Mesenchymal stem cell (in vitro differentiated cells and primary cell): ENCODE results near the gene ACAP1.
A peak's percentile ranks its signal among the peaks of the same experiment; 100 is the strongest.

ENCODE experiments used
- DNase-seq: peaks from one replicate; pipeline ENCODE4 v3.0.0-alpha.2; 2013
- H2AFZ ChIP-seq: one replicate; pipeline ENCODE4 v1.6.1; 2013; ENCODE audit warnings: low read depth, mild to moderate bottlenecking, control low read depth, inconsistent platforms, low read length, moderate library complexity
- H2AK5ac ChIP-seq: 2 replicates; pipeline ENCODE4 v1.6.1; 2013; ENCODE audit warnings: low read length, moderate library complexity, mild to moderate bottlenecking, inconsistent platforms; ENCODE audit not compliant: severe bottlenecking
- H2BK120ac ChIP-seq: one replicate; pipeline ENCODE4 v1.6.1; 2013; ENCODE audit warnings: low read depth, mild to moderate bottlenecking, inconsistent platforms, low read length, moderate library complexity
- H2BK12ac ChIP-seq, 2 experiments: one replicate each; pipeline ENCODE4 v1.6.1; 2013; ENCODE audit warnings: inconsistent platforms in 2 of 2, low read length in 2 of 2, mild to moderate bottlenecking in 2 of 2, moderate library complexity in 2 of 2, control low read depth in 1 of 2
- H2BK15ac ChIP-seq: one replicate; pipeline ENCODE4 v1.6.1; 2013; ENCODE audit warnings: mild to moderate bottlenecking, low read depth, inconsistent platforms; ENCODE audit not compliant: poor library complexity, severe bottlenecking
- H2BK5ac ChIP-seq: 2 replicates; pipeline ENCODE4 v1.6.1; 2013; ENCODE audit warnings: low read depth, mild to moderate bottlenecking, low read length, control low read depth, inconsistent platforms; ENCODE audit not compliant: poor library complexity, severe bottlenecking
- H3K14ac ChIP-seq, 2 experiments: one replicate each; pipeline ENCODE4 v1.6.1; 2013; ENCODE audit warnings: inconsistent platforms in 2 of 2, low read length in 2 of 2, control low read depth in 1 of 2, mild to moderate bottlenecking in 1 of 2, moderate library complexity in 1 of 2
- H3K18ac ChIP-seq, 2 experiments: one replicate each; pipeline ENCODE4 v1.6.1; 2013; ENCODE audit warnings: inconsistent platforms in 2 of 2, low read length in 2 of 2, control low read depth in 1 of 2, low read depth in 1 of 2, mild to moderate bottlenecking in 1 of 2
- H3K23ac ChIP-seq, 2 experiments: one replicate each; pipeline ENCODE4 v1.6.1; 2013; ENCODE audit warnings: inconsistent platforms in 2 of 2, low read length in 2 of 2, mild to moderate bottlenecking in 2 of 2, moderate library complexity in 2 of 2, control low read depth in 1 of 2
- H3K27ac ChIP-seq: 2 replicates; pipeline ENCODE4 v1.5.1; 2013; ENCODE audit warnings: mild to moderate bottlenecking, moderate library complexity, low read length, control low read depth, inconsistent platforms; ENCODE audit not compliant: poor library complexity, severe bottlenecking
- H3K27me3 ChIP-seq, 2 experiments: 2 replicates each; pipeline versions ENCODE4 v1.6.1 to v1.7.0; 2013; ENCODE audit warnings: low read length in 2 of 2, mild to moderate bottlenecking in 2 of 2, moderate library complexity in 2 of 2, control low read depth in 1 of 2, inconsistent platforms in 1 of 2; ENCODE audit not compliant: control insufficient read depth in 1 of 2, insufficient read depth in 1 of 2
- H3K36me3 ChIP-seq, 2 experiments: 2 replicates each; pipeline versions ENCODE4 v1.6.1 to v1.7.0; 2013; ENCODE audit warnings: low read length in 2 of 2, control low read depth in 1 of 2, inconsistent platforms in 1 of 2, low read depth in 1 of 2, mild to moderate bottlenecking in 1 of 2; ENCODE audit not compliant: insufficient read depth in 2 of 2, control insufficient read depth in 1 of 2
- H3K4ac ChIP-seq, 2 experiments: one replicate each; pipeline ENCODE4 v1.6.1; 2013; ENCODE audit warnings: inconsistent platforms in 2 of 2, low read length in 2 of 2, mild to moderate bottlenecking in 2 of 2, moderate library complexity in 2 of 2, control low read depth in 1 of 2, low read depth in 1 of 2
- H3K4me1 ChIP-seq: 2 replicates; pipeline ENCODE4 v1.6.1; 2013; ENCODE audit warnings: low read depth, low read length, control low read depth; ENCODE audit not compliant: control insufficient read depth, insufficient read depth
- H3K4me2 ChIP-seq: 2 replicates; pipeline ENCODE4 v1.6.1; 2013; ENCODE audit warnings: low read length, mild to moderate bottlenecking, inconsistent platforms; ENCODE audit not compliant: poor library complexity, severe bottlenecking
- H3K4me3 ChIP-seq, 2 experiments: 2 replicates each; pipeline versions ENCODE4 v1.5.1 to v1.7.0; 2013; ENCODE audit warnings: low read length in 2 of 2, mild to moderate bottlenecking in 2 of 2, control low read depth in 1 of 2, low read depth in 1 of 2; ENCODE audit not compliant: insufficient read depth in 1 of 2
- H3K79me1 ChIP-seq: replicated peaks from 2 replicates; pipeline ENCODE4 v1.6.1; 2013; ENCODE audit warnings: mild to moderate bottlenecking, control low read depth, low read length, inconsistent platforms; ENCODE audit not compliant: poor library complexity, severe bottlenecking
- H3K9ac ChIP-seq: 2 replicates; pipeline ENCODE4 v1.7.0; 2013; ENCODE audit warnings: mild to moderate bottlenecking, low read length, moderate library complexity
- H3K9me3 ChIP-seq: 2 replicates; pipeline ENCODE4 v1.7.0; 2013; ENCODE audit warnings: mild to moderate bottlenecking, low read length; ENCODE audit not compliant: control insufficient read depth
- H4K8ac ChIP-seq: one replicate; pipeline ENCODE4 v1.6.1; 2013; ENCODE audit warnings: inconsistent platforms, mild to moderate bottlenecking, low read length, moderate library complexity
- H4K91ac ChIP-seq: one replicate; pipeline ENCODE4 v1.6.1; 2013; ENCODE audit warnings: mild to moderate bottlenecking, low read length, inconsistent platforms
- WGBS: methylation state at CpG from one replicate; pipeline ENCODE4 v1.1.7; 2013; ENCODE audit warnings: mixed read lengths; 5-methylcytosine and 5-hydroxymethylcytosine counted together

Gene ACAP1

GRCh38 chr17:7347630-7348477 is 11.5 kb downstream of the ACAP1 start:
- H2BK12ac ChIP-seq = no peak overlapping the region
- H3K9me3 ChIP-seq = no peaks in the 10 kb centered on the region
- peaks cover 21 to 26% of the 10 kb centered on the region in 2 experiments for H3K27me3 ChIP-seq
- H2BK120ac ChIP-seq = no peak overlapping the region
- no peak overlapping the region for H3K14ac ChIP-seq
- no peaks in the 10 kb centered on the region for H3K36me3 ChIP-seq
- no peak overlapping the region for H3K4me2 ChIP-seq
- 89% methylated on average over 18 of the region's 19 CpGs for WGBS
- H3K4me1 ChIP-seq = peaks cover 15% of the 10 kb centered on the region
- peak overlapping the region; percentile 62 for H3K9ac ChIP-seq
- peaks cover 8% of the 10 kb centered on the region for H3K79me1 ChIP-seq
- no peak overlapping the region for H3K4me3 ChIP-seq
- no peak overlapping the region for H3K18ac ChIP-seq
- H3K27ac ChIP-seq = no peak overlapping the region
- H2AFZ ChIP-seq = no peak overlapping the region
- no peak overlapping the region for H2AK5ac ChIP-seq
- no peak overlapping the region for H4K91ac ChIP-seq
- H4K8ac ChIP-seq = no peak overlapping the region
- no peak overlapping the region for H3K23ac ChIP-seq
- DNase-seq = no peak
- no peak overlapping the region for H2BK5ac ChIP-seq
- H3K4ac ChIP-seq = no peak overlapping the region
- no peak overlapping the region for H2BK15ac ChIP-seq

- 92% methylated on average over 18 of the region's 19 CpGs for WGBS
- Histone ChIP-seq H3K14ac (no peak overlapping the region), H2BK15ac (peak overlapping the region; percentile 82), H2BK12ac (no peak overlapping the region), H2AK5ac (no peak overlapping the region), H2BK5ac (no peak overlapping the region), H3K4me3 (peak overlapping the region in 1 of 2 experiments; percentile 44), H3K18ac (no peak overlapping the region), H4K91ac (peak overlapping the region; percentile 34), H3K4me2 (no peak overlapping the region), H3K9ac (peak overlapping the region; percentile 62), H4K8ac (peak overlapping the region; percentile 32), H3K27ac (no peak overlapping the region), H3K4ac (no peak overlapping the region), H3K23ac (no peak overlapping the region), H3K36me3 (no peaks in the 10 kb centered on the region), H3K4me1 (peaks cover 23% of the 10 kb centered on the region), H3K27me3 (peaks cover 14 to 18% of the 10 kb centered on the region in 2 experiments), H2BK120ac (no peak overlapping the region), H3K9me3 (no peaks in the 10 kb centered on the region), H2AFZ (no peak overlapping the region), H3K79me1 (peaks cover 14% of the 10 kb centered on the region)
- DNase-seq = no peak
Observed at GRCh38 chr17:7348478-7349242, 12.3 kb downstream of the ACAP1 start.

GRCh38 chr17:7351665-7352502 is 15.6 kb downstream of the ACAP1 start, which contains the start of gene KCTD11:
Gene KCTD11, plus strand, starts transcription at chr17:7352162.
- H3K9ac ChIP-seq = peak within 1 kb of the TSS; percentile 99
- H2BK15ac ChIP-seq = peak within 1 kb of the TSS; percentile 98
- peak within 1 kb of the TSS; percentile 90 for H4K8ac ChIP-seq
- H3K27me3 ChIP-seq = no peaks in the 10 kb centered on the region
- H2AK5ac ChIP-seq = peak within 1 kb of the TSS; percentile 90
- peak within 1 kb of the TSS; percentile 64 to 95 for H3K4me3 ChIP-seq
- no peaks in the 10 kb centered on the region for H3K9me3 ChIP-seq
- peak within 1 kb of the TSS; percentile 98 for H4K91ac ChIP-seq
- peak within 1 kb of the TSS; percentile 91 for H2BK5ac ChIP-seq
- H3K18ac ChIP-seq = peak within 1 kb of the TSS; percentile 92 to 97
- peak; percentile 94 for DNase-seq
- peak within 1 kb of the TSS; percentile 20 to 90 for H2BK12ac ChIP-seq
- H3K23ac ChIP-seq = peak within 1 kb of the TSS in 1 of 2 experiments; percentile 91
- peak within 1 kb of the TSS; percentile 93 for H3K27ac ChIP-seq
- H2BK120ac ChIP-seq = peak within 1 kb of the TSS; percentile 83
- peaks cover 33% of the 10 kb centered on the region for H3K79me1 ChIP-seq
- peaks cover 47% of the 10 kb centered on the region for H3K4me1 ChIP-seq
- H3K4ac ChIP-seq = peak within 1 kb of the TSS; percentile 95 to 98
- WGBS = under 1% methylated on average over 59 of the region's 91 CpGs
- H3K14ac ChIP-seq = peak within 1 kb of the TSS; percentile 78 to 92
- peak within 1 kb of the TSS; percentile 91 for H3K4me2 ChIP-seq
- no peaks in the 10 kb centered on the region for H3K36me3 ChIP-seq
- peak within 1 kb of the TSS; percentile 69 for H2AFZ ChIP-seq
